ENCODE measurements around the gene RPS6KA4.

The RPS6KA4 gene

DNA sequence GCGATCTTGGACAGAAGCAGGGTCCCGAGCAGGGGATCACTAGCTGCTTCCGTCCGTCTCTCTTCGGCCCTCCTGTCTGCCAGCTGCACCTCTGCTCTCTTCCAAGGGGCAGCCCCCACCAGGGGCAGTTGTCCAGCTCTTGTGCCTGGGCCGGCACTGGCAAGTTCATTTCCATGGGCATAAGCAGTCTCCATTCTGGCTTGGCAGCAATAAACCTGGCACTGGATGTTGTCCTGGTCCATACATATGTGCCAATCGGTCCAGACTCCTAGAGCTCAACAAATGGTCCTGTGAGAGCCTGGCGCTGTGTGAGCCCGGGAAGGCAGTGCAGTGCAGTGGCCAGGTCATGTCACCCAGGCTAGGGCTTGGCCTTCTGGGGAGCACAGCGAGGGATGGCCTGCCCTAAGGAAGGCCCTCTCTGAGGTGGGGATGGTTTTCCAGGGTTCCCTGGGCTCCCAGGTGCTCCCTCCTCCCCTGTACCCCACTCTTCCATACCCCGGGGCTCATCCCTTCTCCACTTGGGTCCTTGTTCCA, 60.4 kb downstream of the RPS6KA4 start:
- no peak for DNase-seq (ENCODE audit: low read depth in 3 of 3)

DNA sequence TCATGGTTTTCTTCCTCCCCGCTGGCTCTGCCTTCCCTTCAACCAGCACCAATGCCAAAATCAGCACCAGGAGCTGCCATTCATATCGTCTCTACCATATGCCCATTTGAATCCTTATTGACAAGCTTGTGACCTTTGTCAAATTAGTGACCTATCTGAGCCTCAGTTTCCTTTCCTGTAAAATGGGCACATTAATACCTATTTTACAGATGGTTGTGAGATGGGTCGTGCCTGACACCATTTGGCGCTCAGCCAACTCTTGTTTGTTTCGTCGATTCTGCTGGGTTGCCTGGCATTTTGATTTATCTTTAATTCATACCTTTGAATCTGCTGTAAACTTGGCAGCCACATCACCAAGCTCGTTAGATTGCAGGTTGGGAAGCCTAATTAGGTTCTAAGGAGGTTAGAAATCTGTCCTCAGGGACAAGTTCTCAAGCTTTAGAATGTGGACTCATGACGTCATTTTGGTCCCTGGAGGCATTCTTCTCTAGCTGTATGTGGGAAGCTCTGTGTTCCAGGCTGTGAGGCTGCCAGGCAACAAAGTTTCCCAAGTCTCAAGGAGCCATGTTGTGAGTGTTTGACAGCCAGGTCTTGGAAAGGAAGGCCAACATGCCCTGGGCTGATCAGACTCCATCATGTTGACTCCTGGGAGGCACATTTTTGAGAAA, 61.0 kb downstream of the RPS6KA4 start:
- DNase-seq (ENCODE audit: low read depth in 3 of 3), result no peak
